ENCODE results near the gene PLEKHG3.

- TF ChIP-seq, protein P1, sequence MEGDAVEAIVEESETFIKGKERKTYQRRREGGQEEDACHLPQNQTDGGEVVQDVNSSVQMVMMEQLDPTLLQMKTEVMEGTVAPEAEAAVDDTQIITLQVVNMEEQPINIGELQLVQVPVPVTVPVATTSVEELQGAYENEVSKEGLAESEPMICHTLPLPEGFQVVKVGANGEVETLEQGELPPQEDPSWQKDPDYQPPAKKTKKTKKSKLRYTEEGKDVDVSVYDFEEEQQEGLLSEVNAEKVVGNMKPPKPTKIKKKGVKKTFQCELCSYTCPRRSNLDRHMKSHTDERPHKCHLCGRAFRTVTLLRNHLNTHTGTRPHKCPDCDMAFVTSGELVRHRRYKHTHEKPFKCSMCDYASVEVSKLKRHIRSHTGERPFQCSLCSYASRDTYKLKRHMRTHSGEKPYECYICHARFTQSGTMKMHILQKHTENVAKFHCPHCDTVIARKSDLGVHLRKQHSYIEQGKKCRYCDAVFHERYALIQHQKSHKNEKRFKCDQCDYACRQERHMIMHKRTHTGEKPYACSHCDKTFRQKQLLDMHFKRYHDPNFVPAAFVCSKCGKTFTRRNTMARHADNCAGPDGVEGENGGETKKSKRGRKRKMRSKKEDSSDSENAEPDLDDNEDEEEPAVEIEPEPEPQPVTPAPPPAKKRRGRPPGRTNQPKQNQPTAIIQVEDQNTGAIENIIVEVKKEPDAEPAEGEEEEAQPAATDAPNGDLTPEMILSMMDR (IDR thresholded peaks at IDR 0.05) = no peak
- no peak for TF ChIP-seq POLR2AphosphoS5 (IDR thresholded peaks at IDR 0.05)
- no peak for TF ChIP-seq POLR2A (IDR thresholded peaks at IDR 0.05)
- no peak for TF ChIP-seq EP300 (IDR thresholded peaks at IDR 0.05; ENCODE audit: low read depth)
These were observed 30.9 kb upstream of the PLEKHG3 start for GRCh38 chr14:64673316-64673715.
